Neural cell (in vitro differentiated cells): ENCODE measurements around the gene SOAT2. TPM values are rescaled to one million over a fixed set of nuclear protein-coding genes. Genes with fewer than 3 reads are reported as not detected.
"Not testable (repeated sequence)": the region's sequence is repeated elsewhere in the genome, so short reads cannot be mapped to it uniquely, and the experiment has no call there.

Experiments used
- H2AFZ ChIP-seq: fragments of 200-600, 300-800 bp; sonication (generic), shearing (Covaris generic); 2 replicates; pipeline ENCODE4 v1.6.0; 2014; ENCODE audit warnings: low read depth, mild to moderate bottlenecking, antibody characterized with exemption, low read length, moderate library complexity
- H3F3A ChIP-seq: fragments of 200-600 bp; shearing (Covaris generic); 2 replicates; pipeline ENCODE4 v1.6.1; 2016; ENCODE audit warnings: mild to moderate bottlenecking, moderate library complexity, mixed read lengths, antibody characterized with exemption, low read length; ENCODE audit not compliant: insufficient read depth, poor library complexity, severe bottlenecking
- H3K27ac ChIP-seq: fragments of 200-600, 300-800 bp; sonication (generic), shearing (Covaris generic); 2 replicates; pipeline ENCODE4 v1.5.1; 2014; ENCODE audit warnings: mild to moderate bottlenecking, low read length, moderate library complexity
- H3K27me3 ChIP-seq: fragments of 300-800, 200-600 bp; sonication (generic), shearing (Covaris generic); 2 replicates; pipeline ENCODE4 v1.6.0; 2014; ENCODE audit warnings: mild to moderate bottlenecking, low read depth, low read length, moderate library complexity; ENCODE audit not compliant: insufficient read depth
- H3K36me3 ChIP-seq: fragments of 300-800, 200-600 bp; sonication (generic), shearing (Covaris generic); 2 replicates; pipeline ENCODE4 v1.5.1; 2014; ENCODE audit warnings: mild to moderate bottlenecking, antibody characterized with exemption, low read length, moderate library complexity; ENCODE audit not compliant: insufficient read depth
- H3K4me2 ChIP-seq: fragments of 300-800, 200-600 bp; sonication (generic), shearing (Covaris generic); 2 replicates; pipeline ENCODE4 v1.6.0; 2014; ENCODE audit warnings: mild to moderate bottlenecking, low read length
- H3K4me3 ChIP-seq: fragments of 300-800, 200-600 bp; sonication (generic), shearing (Covaris generic); 2 replicates; pipeline ENCODE4 v1.5.1; 2014; ENCODE audit warnings: mild to moderate bottlenecking, low read length, moderate library complexity
- H3K79me2 ChIP-seq: fragments of 200-600 bp; shearing (Covaris generic); replicated peaks from 2 replicates; pipeline ENCODE4 v1.6.0; 2014; ENCODE audit warnings: mild to moderate bottlenecking, low read length, moderate library complexity; ENCODE audit not compliant: insufficient read depth
- H3K9ac ChIP-seq: fragments of 300-800, 200-600 bp; sonication (generic), shearing (Covaris generic); 2 replicates; pipeline ENCODE4 v1.6.1; 2016; ENCODE audit warnings: mild to moderate bottlenecking, low read length, mixed read lengths
- H3K9me2 ChIP-seq: fragments of 200-600 bp; shearing (Covaris generic); 2 replicates; pipeline ENCODE4 v1.6.1; 2016; ENCODE audit warnings: mild to moderate bottlenecking, low read length, mixed read lengths; ENCODE audit not compliant: insufficient read depth
- H3K9me3 ChIP-seq: fragments of 200-600, 300-800 bp; sonication (generic), shearing (Covaris generic); 2 replicates; pipeline ENCODE4 v1.6.1; 2016; ENCODE audit warnings: mild to moderate bottlenecking, mixed run types, low read length, moderate library complexity, mixed read lengths
- H4K20me1 ChIP-seq: fragments of 200-600 bp; shearing (Covaris generic); 2 replicates; pipeline ENCODE4 v1.6.1; 2016; ENCODE audit warnings: mild to moderate bottlenecking, mixed run types; ENCODE audit not compliant: insufficient read depth
- CTCF ChIP-seq: fragments of 450-650 bp; IDR thresholded peaks from 2 replicates; pipeline ENCODE4 v1.5.1; 2014; ENCODE audit warnings: antibody characterized with exemption, mild to moderate bottlenecking, moderate library complexity; ENCODE audit not compliant: poor library complexity, severe bottlenecking
- EP300 ChIP-seq: fragments of 450-650 bp; conservative IDR thresholded peaks from 2 replicates; pipeline ENCODE4 v1.6.1; 2014; ENCODE audit warnings: antibody characterized with exemption, mild to moderate bottlenecking, moderate library complexity; ENCODE audit not compliant: poor library complexity, severe bottlenecking
- EZH2 ChIP-seq: fragments of 200-600, 300-800 bp; shearing (Covaris generic), sonication (generic); IDR thresholded peaks from 2 replicates; pipeline ENCODE4 v1.6.1; 2014; ENCODE audit warnings: antibody characterized with exemption, low read length, borderline replicate concordance, mild to moderate bottlenecking; ENCODE audit not compliant: insufficient read depth, poor library complexity, severe bottlenecking
- MXI1 ChIP-seq: fragments of 450-650 bp; conservative IDR thresholded peaks from 2 replicates; pipeline ENCODE4 v1.6.1; 2014; ENCODE audit warnings: antibody characterized with exemption, mild to moderate bottlenecking; ENCODE audit not compliant: poor library complexity, severe bottlenecking
- POLR2AphosphoS5 ChIP-seq: IDR thresholded peaks from 2 replicates; pipeline ENCODE4 v1.6.1; 2012
- RAD21 ChIP-seq: fragments of 450-650 bp; conservative IDR thresholded peaks from 2 replicates; pipeline ENCODE4 v1.6.1; 2014; ENCODE audit warnings: antibody characterized with exemption, mild to moderate bottlenecking, moderate library complexity
- REST ChIP-seq: IDR thresholded peaks from 2 replicates; pipeline ENCODE4 v1.6.1; 2012; ENCODE audit warnings: borderline replicate concordance
- SMC3 ChIP-seq: fragments of 450-650 bp; conservative IDR thresholded peaks from 2 replicates; pipeline ENCODE4 v1.6.1; 2014; ENCODE audit warnings: antibody characterized with exemption, mild to moderate bottlenecking, moderate library complexity; ENCODE audit not compliant: poor library complexity
- TAF1 ChIP-seq: IDR thresholded peaks from 2 replicates; pipeline ENCODE4 v1.6.1; 2012; ENCODE audit warnings: low read depth
- polyA plus RNA-seq: library from polyadenylated mRNA; depleted of rRNA; stranded (reverse); fragments of >200 nt; gene quantifications from 2 replicates; pipeline ENCODE4 v1.2.3, GENCODE V29; 2014

Gene SOAT2
- polyA plus RNA-seq, 1 donor from 2014 or later, result not detected

- H3K4me3 ChIP-seq, result no peak overlapping the region
Observed at GRCh38 chr12:53105712-53106439, 2.6 kb downstream of the SOAT2 start.

DNA sequence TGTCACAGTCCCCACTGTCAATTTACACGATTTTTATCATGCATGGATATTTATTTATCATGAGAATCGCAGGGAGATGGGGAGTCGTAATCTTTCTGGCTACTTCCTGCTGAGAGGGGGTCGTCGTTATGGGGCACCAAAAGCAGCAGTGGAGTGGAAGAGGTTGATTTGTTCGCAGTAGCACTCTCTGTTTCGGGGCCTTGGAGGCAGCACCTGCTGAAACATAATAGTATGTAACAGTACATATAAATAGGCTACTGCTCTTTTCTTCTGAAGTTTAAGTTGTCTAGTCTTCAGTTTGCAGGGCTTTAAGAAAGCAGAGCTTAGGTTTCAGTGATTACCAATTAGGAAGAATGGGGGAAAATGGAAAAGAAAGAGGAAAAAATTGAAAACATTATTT, 3.8 kb downstream of the SOAT2 start:
- Histone ChIP-seq H2AFZ (no peak overlapping the region), H3K9me3 (no peaks in the 10 kb centered on the region), H3K79me2 (no peaks in the 10 kb centered on the region), H3K36me3 (no peaks in the 10 kb centered on the region), H3K4me2 (no peak overlapping the region), H3K9me2 (no peaks in the 10 kb centered on the region), H3K4me3 (no peak overlapping the region), H3F3A (no peaks in the 10 kb centered on the region), H3K27me3 (no peaks in the 10 kb centered on the region), H4K20me1 (no peaks in the 10 kb centered on the region), H3K27ac (no peak overlapping the region), H3K9ac (no peak overlapping the region)
- TF ChIP-seq MXI1 (no peak), EZH2 (no peak), TAF1 (no peak), CTCF (no peak), POLR2AphosphoS5 (no peak), SMC3 (no peak), EP300 (no peak), RAD21 (no peak), REST (no peak)

More at GRCh38 chr12:53105712-53106439, 2.6 kb downstream of the SOAT2 start:
- no peak overlapping the region for H2AFZ ChIP-seq
- H3K27me3 ChIP-seq, result no peaks in the 10 kb centered on the region
- no peaks in the 10 kb centered on the region for H3K36me3 ChIP-seq
- H3K4me2 ChIP-seq, result no peak overlapping the region
- no peaks in the 10 kb centered on the region for H4K20me1 ChIP-seq
- H3K27ac ChIP-seq, result no peak overlapping the region
- H3K79me2 ChIP-seq, result no peaks in the 10 kb centered on the region
- no peak for TF ChIP-seq EP300
- no peak for TF ChIP-seq POLR2AphosphoS5
- no peak for TF ChIP-seq TAF1
- no peak for TF ChIP-seq EZH2
- TF ChIP-seq MXI1, result no peak
- H3K9me3 ChIP-seq, result no peaks in the 10 kb centered on the region
- no peaks in the 10 kb centered on the region for H3K9me2 ChIP-seq
- H3K9ac ChIP-seq, result no peak overlapping the region
- H3F3A ChIP-seq, result no peaks in the 10 kb centered on the region

DNA sequence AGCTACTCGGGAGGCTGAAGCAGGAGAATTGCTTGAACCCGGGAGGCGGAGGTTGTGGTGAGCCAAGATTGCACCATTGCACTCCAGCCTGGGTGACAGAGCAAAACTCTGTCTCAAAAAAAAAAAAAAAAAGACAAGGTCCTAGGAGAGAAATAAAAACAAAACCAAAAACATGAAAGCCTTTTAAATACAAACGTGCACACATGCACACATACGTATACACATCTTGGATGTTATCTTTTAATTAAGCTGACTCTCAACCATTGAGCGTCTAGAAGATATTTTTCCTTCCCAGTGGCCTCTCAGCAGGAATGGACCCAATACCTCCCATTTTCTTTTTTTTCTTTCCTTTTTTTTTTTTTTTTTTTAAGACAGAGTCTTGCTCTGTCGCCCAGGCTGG, 9.1 kb downstream of the SOAT2 start:
- not testable (repeated sequence) for H3K27ac ChIP-seq, H4K20me1 ChIP-seq, H2AFZ ChIP-seq, H3K4me3 ChIP-seq, H3F3A ChIP-seq, H3K9me3 ChIP-seq, H3K27me3 ChIP-seq, H3K9me2 ChIP-seq, H3K79me2 ChIP-seq, H3K4me2 ChIP-seq, H3K36me3 ChIP-seq, H3K9ac ChIP-seq
